ENCODE results near the gene ERI3. TPM values are rescaled to one million over a fixed set of nuclear protein-coding genes. Genes with fewer than 3 reads are reported as not detected.

Gene ERI3
- total RNA-seq, 1 donor from 2014 or later, result 83.3 TPM

GRCh38 chr1:44322367-44322766 lies 32.7 kb downstream of the ERI3 start:
- H3K36me3 Mint-ChIP-seq (ENCODE audit: low read depth), result peaks cover 11% of the 10 kb centered on the region
- H3K9me3 Mint-ChIP-seq, result no peaks in the 10 kb centered on the region
- TF ChIP-seq, protein P1, sequence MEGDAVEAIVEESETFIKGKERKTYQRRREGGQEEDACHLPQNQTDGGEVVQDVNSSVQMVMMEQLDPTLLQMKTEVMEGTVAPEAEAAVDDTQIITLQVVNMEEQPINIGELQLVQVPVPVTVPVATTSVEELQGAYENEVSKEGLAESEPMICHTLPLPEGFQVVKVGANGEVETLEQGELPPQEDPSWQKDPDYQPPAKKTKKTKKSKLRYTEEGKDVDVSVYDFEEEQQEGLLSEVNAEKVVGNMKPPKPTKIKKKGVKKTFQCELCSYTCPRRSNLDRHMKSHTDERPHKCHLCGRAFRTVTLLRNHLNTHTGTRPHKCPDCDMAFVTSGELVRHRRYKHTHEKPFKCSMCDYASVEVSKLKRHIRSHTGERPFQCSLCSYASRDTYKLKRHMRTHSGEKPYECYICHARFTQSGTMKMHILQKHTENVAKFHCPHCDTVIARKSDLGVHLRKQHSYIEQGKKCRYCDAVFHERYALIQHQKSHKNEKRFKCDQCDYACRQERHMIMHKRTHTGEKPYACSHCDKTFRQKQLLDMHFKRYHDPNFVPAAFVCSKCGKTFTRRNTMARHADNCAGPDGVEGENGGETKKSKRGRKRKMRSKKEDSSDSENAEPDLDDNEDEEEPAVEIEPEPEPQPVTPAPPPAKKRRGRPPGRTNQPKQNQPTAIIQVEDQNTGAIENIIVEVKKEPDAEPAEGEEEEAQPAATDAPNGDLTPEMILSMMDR (conservative IDR thresholded peaks at IDR 0.05), result no peak
- H3K27ac Mint-ChIP-seq (ENCODE audit: unreplicated experiment), result no peak overlapping the region
- H3K27me3 Mint-ChIP-seq (ENCODE audit: low read depth), result no peaks in the 10 kb centered on the region
- H3K4me1 Mint-ChIP-seq, result peaks cover 4% of the 10 kb centered on the region
- no peak overlapping the region for H3K4me3 Mint-ChIP-seq
- DNase-seq (ENCODE audit: low read depth, low spot score), result no peak

GRCh38 chr1:44321466-44321865 lies 33.6 kb downstream of the ERI3 start:
- Mint-ChIP-seq H3K4me1 (peaks cover 13% of the 10 kb centered on the region), H3K9me3 (no peaks in the 10 kb centered on the region), H3K27me3 (ENCODE audit: low read depth) (no peaks in the 10 kb centered on the region), H3K36me3 (ENCODE audit: low read depth) (peaks cover 11% of the 10 kb centered on the region), H3K27ac (ENCODE audit: unreplicated experiment) (no peak overlapping the region), H3K4me3 (no peak overlapping the region)
- no peak for DNase-seq (ENCODE audit: low read depth, low spot score)
- TF ChIP-seq, protein P1 (conservative IDR thresholded peaks at IDR 0.05), result no peak

DNA sequence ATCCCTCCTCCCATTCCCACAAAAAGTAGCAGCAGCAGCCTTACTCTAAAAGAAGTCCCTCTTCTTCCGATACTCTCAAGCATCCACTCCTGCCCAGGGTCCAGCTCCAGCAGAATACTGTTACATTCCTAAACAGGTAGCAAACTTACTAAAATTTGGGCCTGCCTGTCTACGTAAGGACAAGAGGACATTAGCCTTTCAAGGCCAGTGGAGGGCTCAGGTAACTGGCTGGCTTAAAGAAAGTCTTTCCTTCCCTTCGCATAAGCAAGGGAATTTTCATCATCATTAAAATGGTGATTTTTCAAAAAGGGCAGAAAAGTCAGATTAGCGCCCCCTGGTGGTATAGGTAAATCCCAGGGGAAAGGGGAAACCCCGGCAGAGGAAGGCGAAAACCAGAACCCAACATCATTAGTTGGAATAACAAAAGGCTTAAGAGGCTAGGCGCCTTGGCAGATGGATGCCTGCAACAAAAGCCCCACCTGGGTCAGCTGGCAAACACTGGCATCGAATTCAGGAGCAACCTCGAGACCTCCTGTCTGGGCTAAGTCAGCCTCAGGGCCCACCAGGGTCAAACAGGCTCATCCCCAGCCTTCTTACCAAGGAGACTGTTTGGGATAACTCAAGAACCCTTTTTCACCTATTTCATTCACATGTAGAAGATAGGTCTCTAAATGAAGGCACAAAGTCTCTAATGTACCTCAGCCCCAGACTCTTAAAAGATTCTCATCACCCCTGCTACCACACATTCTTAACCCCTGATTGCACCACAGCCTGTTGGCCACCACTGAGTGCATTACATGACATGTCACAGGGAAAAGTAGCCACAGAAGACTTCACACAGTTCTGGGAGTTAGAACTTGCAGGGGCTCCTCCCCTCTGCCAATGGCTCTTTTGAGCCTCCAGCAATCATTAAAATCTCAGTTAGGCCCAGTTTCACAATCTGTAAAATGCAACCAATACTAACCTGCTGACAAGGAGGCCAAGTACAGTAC lies 36.7 kb downstream of the ERI3 start:
- no peak overlapping the region for H3K4me3 Mint-ChIP-seq
- peaks cover 4% of the 10 kb centered on the region for H3K36me3 Mint-ChIP-seq (ENCODE audit: low read depth)
- H3K4me1 Mint-ChIP-seq, result peaks cover 24% of the 10 kb centered on the region
- TF ChIP-seq, protein P1 (conservative IDR thresholded peaks at IDR 0.05), result peak; percentile 90
- peak; percentile 60 for DNase-seq (ENCODE audit: low read depth, low spot score)
- H3K27ac Mint-ChIP-seq (ENCODE audit: unreplicated experiment), result peak overlapping the region; percentile 48
- H3K9me3 Mint-ChIP-seq, result no peaks in the 10 kb centered on the region
- no peaks in the 10 kb centered on the region for H3K27me3 Mint-ChIP-seq (ENCODE audit: low read depth)

GRCh38 chr1:44316231-44316759 lies 38.8 kb downstream of the ERI3 start:
- peaks cover 36% of the 10 kb centered on the region for H3K4me1 Mint-ChIP-seq
- no peak for DNase-seq (ENCODE audit: low read depth, low spot score)
- TF ChIP-seq, protein P1 (conservative IDR thresholded peaks at IDR 0.05), result no peak
- H3K36me3 Mint-ChIP-seq (ENCODE audit: low read depth), result peaks cover 7% of the 10 kb centered on the region
- H3K27ac Mint-ChIP-seq (ENCODE audit: unreplicated experiment), result no peak overlapping the region
- no peaks in the 10 kb centered on the region for H3K9me3 Mint-ChIP-seq
- no peak overlapping the region for H3K4me3 Mint-ChIP-seq
- H3K27me3 Mint-ChIP-seq (ENCODE audit: low read depth), result no peaks in the 10 kb centered on the region

- peaks cover 7% of the 10 kb centered on the region for H3K36me3 Mint-ChIP-seq (ENCODE audit: low read depth)
- no peak for DNase-seq (ENCODE audit: low read depth, low spot score)
Observed at GRCh38 chr1:44315521-44315920, 39.5 kb downstream of the ERI3 start.

More at GRCh38 chr1:44315521-44315920, 39.5 kb downstream of the ERI3 start:
- Mint-ChIP-seq H3K27ac (ENCODE audit: unreplicated experiment) (no peak overlapping the region), H3K4me3 (no peak overlapping the region), H3K4me1 (peaks cover 36% of the 10 kb centered on the region), H3K9me3 (no peaks in the 10 kb centered on the region), H3K27me3 (ENCODE audit: low read depth) (no peaks in the 10 kb centered on the region)
- TF ChIP-seq, protein P1 (conservative IDR thresholded peaks at IDR 0.05), result no peak
